ENCODE measurements around the gene ADGRG2.

DNA sequence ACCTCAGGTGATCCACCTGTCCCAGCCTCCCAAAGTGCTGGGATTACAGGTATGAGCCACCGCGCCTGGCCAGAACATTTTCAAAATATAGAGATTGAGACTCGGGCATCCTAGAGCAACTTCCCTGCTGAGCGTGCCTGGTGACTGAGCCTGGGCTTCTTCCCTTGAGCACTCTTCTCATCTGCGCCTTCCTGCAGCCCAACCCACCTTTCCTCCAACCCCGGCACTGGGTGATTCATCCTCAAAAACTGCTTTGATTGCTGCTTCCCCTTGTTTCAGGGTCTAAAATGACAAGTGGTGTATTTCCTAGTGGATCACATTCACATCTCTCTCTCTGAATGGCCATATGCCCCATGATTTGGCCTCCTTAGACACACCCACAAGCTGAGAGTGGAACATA lies 176.1 kb downstream of the ADGRG2 start:
- TF ChIP-seq, protein P1, sequence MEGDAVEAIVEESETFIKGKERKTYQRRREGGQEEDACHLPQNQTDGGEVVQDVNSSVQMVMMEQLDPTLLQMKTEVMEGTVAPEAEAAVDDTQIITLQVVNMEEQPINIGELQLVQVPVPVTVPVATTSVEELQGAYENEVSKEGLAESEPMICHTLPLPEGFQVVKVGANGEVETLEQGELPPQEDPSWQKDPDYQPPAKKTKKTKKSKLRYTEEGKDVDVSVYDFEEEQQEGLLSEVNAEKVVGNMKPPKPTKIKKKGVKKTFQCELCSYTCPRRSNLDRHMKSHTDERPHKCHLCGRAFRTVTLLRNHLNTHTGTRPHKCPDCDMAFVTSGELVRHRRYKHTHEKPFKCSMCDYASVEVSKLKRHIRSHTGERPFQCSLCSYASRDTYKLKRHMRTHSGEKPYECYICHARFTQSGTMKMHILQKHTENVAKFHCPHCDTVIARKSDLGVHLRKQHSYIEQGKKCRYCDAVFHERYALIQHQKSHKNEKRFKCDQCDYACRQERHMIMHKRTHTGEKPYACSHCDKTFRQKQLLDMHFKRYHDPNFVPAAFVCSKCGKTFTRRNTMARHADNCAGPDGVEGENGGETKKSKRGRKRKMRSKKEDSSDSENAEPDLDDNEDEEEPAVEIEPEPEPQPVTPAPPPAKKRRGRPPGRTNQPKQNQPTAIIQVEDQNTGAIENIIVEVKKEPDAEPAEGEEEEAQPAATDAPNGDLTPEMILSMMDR (conservative IDR thresholded peaks at IDR 0.05; ENCODE audit: low read length): no peak
- no peak for TF ChIP-seq EZH2phosphoT487 (IDR thresholded peaks at IDR 0.05; ENCODE audit: borderline replicate concordance, low read depth, low read length)

Data from OCI-LY7 (cell line).